HepG2 (cell line): ENCODE results near the gene VPREB3. TPM values are rescaled to one million over a fixed set of nuclear protein-coding genes. Genes with fewer than 3 reads are reported as not detected.
A peak's percentile ranks its signal among the peaks of the same experiment; 100 is the strongest.

ENCODE experiments used
- CHD4 ChIP-seq: fragments of 200-600 bp; sonication (generic); IDR thresholded peaks from 2 replicates; pipeline ENCODE4 v1.7.0; 2017; ENCODE audit warnings: mild to moderate bottlenecking, low read length, borderline replicate concordance
- DBP ChIP-seq: sonication (generic); formaldehyde crosslinking; IDR thresholded peaks from 2 replicates; pipeline ENCODE4 v1.4.0; 2020; ENCODE audit warnings: missing genetic modification reagents; ENCODE audit errors: not compliant biosample characterization
- HDAC1 ChIP-seq: sonication (generic); formaldehyde crosslinking; IDR thresholded peaks from 2 replicates; pipeline ENCODE4 v1.5.1; 2020; ENCODE audit warnings: mild to moderate bottlenecking, missing genetic modification reagents
- KDM2A ChIP-seq: sonication (generic); formaldehyde crosslinking; IDR thresholded peaks from 2 replicates; pipeline ENCODE4 v1.4.0; 2020; ENCODE audit warnings: low read depth, missing genetic modification reagents, borderline replicate concordance
- MYC ChIP-seq: sonication (generic); formaldehyde crosslinking; IDR thresholded peaks from 2 replicates; pipeline ENCODE4 v1.9.0; 2021; ENCODE audit warnings: missing genetic modification reagents, borderline replicate concordance
- NBN ChIP-seq: fragments of 450-650 bp; conservative IDR thresholded peaks from 2 replicates; pipeline ENCODE4 v1.6.1; 2017
- POLR2AphosphoS2 ChIP-seq: IDR thresholded peaks from 2 replicates; pipeline ENCODE4 v1.6.1; 2011; ENCODE audit warnings: low read depth, low read length, improper control_type of control experiment
- ZBED4 ChIP-seq: sonication (generic); formaldehyde crosslinking; IDR thresholded peaks from 2 replicates; pipeline ENCODE4 v1.4.0; 2020; ENCODE audit warnings: missing genetic modification reagents, borderline replicate concordance
- ZFP91 ChIP-seq: sonication (generic); formaldehyde crosslinking; IDR thresholded peaks from 2 replicates; pipeline ENCODE4 v1.9.0; 2022; ENCODE audit warnings: missing genetic modification reagents, mild to moderate bottlenecking, borderline replicate concordance
- ZGPAT ChIP-seq: IDR thresholded peaks from 2 replicates; pipeline ENCODE4 v1.6.1; 2016; ENCODE audit warnings: mild to moderate bottlenecking
- polyA plus RNA-seq, 8 experiments: library from polyadenylated mRNA; depleted of rRNA in 3 of 8; stranded (reverse) in 7 of 8; unstranded in 1 of 8; fragments of >200 nt; fragmentation: Illumina TruSeq in 4 of 8; extraction: Trizol in 4 of 8; gene quantifications; 2 replicates each; pipeline versions ENCODE4 v1.2.1 to v1.2.3, GENCODE V29; 2011 to 2016; ENCODE audit warnings: low read depth in 4 of 8, missing spikeins in 1 of 8, mixed read lengths in 1 of 8; ENCODE audit not compliant: insufficient read depth in 1 of 8
- total RNA-seq, 5 experiments: library from RNA; depleted of rRNA; stranded (reverse); fragments of >200 nt; fragmentation: Illumina TruSeq; extraction: Trizol; gene quantifications; 2 replicates each; pipeline ENCODE4 v1.2.3, GENCODE V29; 2016; ENCODE audit warnings: low read depth in 1 of 5
- TF ChIP-seq, protein P1 (sequence below): sonication (generic); formaldehyde crosslinking; IDR thresholded peaks from 2 replicates; pipeline ENCODE4 v1.4.0; 2020; ENCODE audit warnings: missing genetic modification reagents
- TF ChIP-seq, protein P2 (sequence below): sonication (generic); formaldehyde crosslinking; IDR thresholded peaks from 2 replicates; pipeline ENCODE4 v1.5.1; 2020; ENCODE audit warnings: missing genetic modification reagents, mild to moderate bottlenecking, borderline replicate concordance

The VPREB3 gene
- total and polyA plus RNA-seq, 2 of the 13 experiments (the other 11 are each of a cell fraction or from before 2014, with no cell fraction given), result 0.22 TPM; not detected in 1

GRCh38 chr22:23784215-23784732 lies 30.0 kb upstream of the VPREB3 start (continued):
- TF ChIP-seq, protein P1, sequence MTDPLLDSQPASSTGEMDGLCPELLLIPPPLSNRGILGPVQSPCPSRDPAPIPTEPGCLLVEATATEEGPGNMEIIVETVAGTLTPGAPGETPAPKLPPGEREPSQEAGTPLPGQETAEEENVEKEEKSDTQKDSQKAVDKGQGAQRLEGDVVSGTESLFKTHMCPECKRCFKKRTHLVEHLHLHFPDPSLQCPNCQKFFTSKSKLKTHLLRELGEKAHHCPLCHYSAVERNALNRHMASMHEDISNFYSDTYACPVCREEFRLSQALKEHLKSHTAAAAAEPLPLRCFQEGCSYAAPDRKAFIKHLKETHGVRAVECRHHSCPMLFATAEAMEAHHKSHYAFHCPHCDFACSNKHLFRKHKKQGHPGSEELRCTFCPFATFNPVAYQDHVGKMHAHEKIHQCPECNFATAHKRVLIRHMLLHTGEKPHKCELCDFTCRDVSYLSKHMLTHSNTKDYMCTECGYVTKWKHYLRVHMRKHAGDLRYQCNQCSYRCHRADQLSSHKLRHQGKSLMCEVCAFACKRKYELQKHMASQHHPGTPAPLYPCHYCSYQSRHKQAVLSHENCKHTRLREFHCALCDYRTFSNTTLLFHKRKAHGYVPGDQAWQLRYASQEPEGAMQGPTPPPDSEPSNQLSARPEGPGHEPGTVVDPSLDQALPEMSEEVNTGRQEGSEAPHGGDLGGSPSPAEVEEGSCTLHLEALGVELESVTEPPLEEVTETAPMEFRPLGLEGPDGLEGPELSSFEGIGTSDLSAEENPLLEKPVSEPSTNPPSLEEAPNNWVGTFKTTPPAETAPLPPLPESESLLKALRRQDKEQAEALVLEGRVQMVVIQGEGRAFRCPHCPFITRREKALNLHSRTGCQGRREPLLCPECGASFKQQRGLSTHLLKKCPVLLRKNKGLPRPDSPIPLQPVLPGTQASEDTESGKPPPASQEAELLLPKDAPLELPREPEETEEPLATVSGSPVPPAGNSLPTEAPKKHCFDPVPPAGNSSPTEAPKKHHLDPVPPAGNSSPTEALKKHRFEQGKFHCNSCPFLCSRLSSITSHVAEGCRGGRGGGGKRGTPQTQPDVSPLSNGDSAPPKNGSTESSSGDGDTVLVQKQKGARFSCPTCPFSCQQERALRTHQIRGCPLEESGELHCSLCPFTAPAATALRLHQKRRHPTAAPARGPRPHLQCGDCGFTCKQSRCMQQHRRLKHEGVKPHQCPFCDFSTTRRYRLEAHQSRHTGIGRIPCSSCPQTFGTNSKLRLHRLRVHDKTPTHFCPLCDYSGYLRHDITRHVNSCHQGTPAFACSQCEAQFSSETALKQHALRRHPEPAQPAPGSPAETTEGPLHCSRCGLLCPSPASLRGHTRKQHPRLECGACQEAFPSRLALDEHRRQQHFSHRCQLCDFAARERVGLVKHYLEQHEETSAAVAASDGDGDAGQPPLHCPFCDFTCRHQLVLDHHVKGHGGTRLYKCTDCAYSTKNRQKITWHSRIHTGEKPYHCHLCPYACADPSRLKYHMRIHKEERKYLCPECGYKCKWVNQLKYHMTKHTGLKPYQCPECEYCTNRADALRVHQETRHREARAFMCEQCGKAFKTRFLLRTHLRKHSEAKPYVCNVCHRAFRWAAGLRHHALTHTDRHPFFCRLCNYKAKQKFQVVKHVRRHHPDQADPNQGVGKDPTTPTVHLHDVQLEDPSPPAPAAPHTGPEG (CRISPR knock-in tag), result peak; percentile 100
- TF ChIP-seq NBN (no peak), ZGPAT (CRISPR knock-in tag) (0 out of 2 replicates have a peak, but pooled peaks have one; percentile 45), ZFP91 (peak; percentile 53), HDAC1 (CRISPR knock-in tag) (0 out of 2 replicates have a peak, but pooled peaks have one; percentile 27), ZBED4 (0 out of 2 replicates have a peak, but pooled peaks have one; percentile 18), POLR2AphosphoS2 (no peak), DBP (CRISPR knock-in tag) (no peak), CHD4 (0 out of 2 replicates have a peak, but pooled peaks have one; percentile 52), KDM2A (0 out of 2 replicates have a peak, but pooled peaks have one; percentile 49), MYC (0 out of 2 replicates have a peak, but pooled peaks have one; percentile 31)
- TF ChIP-seq, protein P2, sequence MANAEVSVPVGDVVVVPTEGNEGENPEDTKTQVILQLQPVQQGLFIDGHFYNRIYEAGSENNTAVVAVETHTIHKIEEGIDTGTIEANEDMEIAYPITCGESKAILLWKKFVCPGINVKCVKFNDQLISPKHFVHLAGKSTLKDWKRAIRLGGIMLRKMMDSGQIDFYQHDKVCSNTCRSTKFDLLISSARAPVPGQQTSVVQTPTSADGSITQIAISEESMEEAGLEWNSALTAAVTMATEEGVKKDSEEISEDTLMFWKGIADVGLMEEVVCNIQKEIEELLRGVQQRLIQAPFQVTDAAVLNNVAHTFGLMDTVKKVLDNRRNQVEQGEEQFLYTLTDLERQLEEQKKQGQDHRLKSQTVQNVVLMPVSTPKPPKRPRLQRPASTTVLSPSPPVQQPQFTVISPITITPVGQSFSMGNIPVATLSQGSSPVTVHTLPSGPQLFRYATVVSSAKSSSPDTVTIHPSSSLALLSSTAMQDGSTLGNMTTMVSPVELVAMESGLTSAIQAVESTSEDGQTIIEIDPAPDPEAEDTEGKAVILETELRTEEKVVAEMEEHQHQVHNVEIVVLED (CRISPR knock-in tag), result peak; percentile 36; the same call in 1 of the 2 replicates
